ENCODE data around the gene OR56A3.
"Not testable (repeated sequence)": the region's sequence is repeated elsewhere in the genome, so short reads cannot be mapped to it uniquely, and the experiment has no call there.

OR56A3 gene

DNA sequence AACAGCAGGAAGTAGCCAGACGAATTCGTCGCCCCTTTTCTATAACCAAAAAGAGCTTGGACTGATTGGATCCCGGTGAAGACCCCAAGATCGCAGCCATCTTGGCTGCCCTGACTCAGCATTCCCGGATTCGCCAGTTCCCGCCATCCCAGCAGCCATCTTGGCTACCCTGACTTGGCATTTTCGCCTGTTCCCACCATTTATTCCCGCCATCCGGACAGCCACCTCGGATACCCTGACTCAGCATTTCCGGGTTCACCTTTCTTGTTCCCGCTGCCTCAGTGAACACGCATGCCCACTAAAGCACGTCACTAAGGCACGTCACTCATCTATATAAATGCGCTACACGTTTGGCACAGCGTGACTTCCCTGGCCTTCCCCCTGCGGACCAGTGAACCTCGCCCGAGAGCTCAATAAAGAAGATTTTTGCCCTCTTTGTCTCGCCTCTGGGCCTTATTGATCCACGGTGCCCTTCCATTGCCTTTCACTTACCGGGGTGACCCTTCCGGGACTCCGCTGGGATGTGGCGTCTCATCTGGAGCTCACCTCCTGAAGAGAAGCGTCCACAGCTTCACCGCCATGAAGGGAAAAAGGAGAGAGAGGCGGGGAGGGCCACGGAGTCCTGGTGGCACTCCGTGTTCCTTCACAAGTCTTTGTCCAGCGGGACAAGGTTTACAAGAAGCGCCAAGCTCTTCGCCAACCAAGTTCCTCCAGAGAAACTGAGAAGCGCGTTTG, 4.0 kb upstream of the OR56A3 start:
- Mint-ChIP-seq H3K27ac (no peak overlapping the region), H3K36me3 (ENCODE audit: low read depth) (no peaks in the 10 kb centered on the region), H3K4me3 (no peak overlapping the region), H3K4me1 (ENCODE audit: low read depth) (no peaks in the 10 kb centered on the region), H3K27me3 (ENCODE audit: low read depth) (no peaks in the 10 kb centered on the region), H3K9me3 (peaks cover 4% of the 10 kb centered on the region)
- DNase-seq (ENCODE audit: low spot score) = no peak

DNA sequence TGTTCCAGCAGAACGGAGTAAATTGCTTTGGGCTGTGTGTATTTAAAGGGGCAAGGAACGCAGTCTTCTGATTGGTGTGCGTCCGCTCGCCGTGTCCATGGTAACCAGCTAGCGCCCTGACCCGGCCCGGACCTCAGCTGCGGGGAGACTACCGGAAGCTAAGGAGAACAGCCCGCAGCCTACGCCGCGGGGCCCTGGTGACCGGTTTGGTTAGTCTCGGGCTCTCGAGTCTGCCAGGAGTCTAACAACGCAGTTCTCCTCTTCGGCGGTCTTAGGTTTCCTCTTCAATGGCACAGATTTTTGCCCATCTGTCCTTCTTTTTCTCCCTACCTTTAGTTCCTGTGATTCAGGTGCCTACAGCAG, 3.5 kb upstream of the OR56A3 start:
- Mint-ChIP-seq H3K9me3 (peaks cover 4% of the 10 kb centered on the region), H3K36me3 (ENCODE audit: low read depth) (no peaks in the 10 kb centered on the region), H3K4me3 (no peak overlapping the region), H3K4me1 (ENCODE audit: low read depth) (no peaks in the 10 kb centered on the region), H3K27ac (no peak overlapping the region), H3K27me3 (ENCODE audit: low read depth) (peaks cover under 1% of the 10 kb centered on the region)
- DNase-seq (ENCODE audit: low spot score) = no peak

DNA sequence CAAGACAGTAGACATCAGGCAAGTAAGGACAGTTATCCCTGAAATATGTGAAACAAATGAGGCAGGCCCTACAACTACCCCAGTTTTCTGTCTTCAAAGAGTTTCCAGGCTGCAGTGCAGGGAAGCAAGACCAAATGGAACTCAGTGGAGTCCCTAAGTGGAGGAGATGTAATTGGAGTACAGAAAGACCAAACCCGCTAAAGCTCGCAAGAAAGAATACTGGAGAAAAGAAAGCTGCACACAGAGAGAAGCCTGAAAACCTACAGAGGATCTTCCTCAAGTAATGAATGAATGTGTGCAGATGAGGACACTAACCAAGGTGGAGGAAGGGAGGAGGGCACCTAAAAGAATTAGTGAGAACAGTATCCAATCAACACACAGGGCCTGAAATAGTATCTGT, 1.3 kb upstream of the OR56A3 start:
- no peaks in the 10 kb centered on the region for H3K4me1 Mint-ChIP-seq (ENCODE audit: low read depth)
- no peaks in the 10 kb centered on the region for H3K36me3 Mint-ChIP-seq (ENCODE audit: low read depth)
- peaks cover 4% of the 10 kb centered on the region for H3K9me3 Mint-ChIP-seq
- H3K27ac Mint-ChIP-seq = no peak overlapping the region
- H3K27me3 Mint-ChIP-seq (ENCODE audit: low read depth) = peaks cover 3% of the 10 kb centered on the region
- H3K4me3 Mint-ChIP-seq = no peak overlapping the region
- DNase-seq (ENCODE audit: low spot score) = no peak

GRCh38 chr11:5955586-5955985, 13.5 kb downstream of the OR56A3 start:
- H3K36me3 Mint-ChIP-seq (ENCODE audit: low read depth) = no peaks in the 10 kb centered on the region
- no peaks in the 10 kb centered on the region for H3K27me3 Mint-ChIP-seq (ENCODE audit: low read depth)
- no peak overlapping the region for H3K27ac Mint-ChIP-seq
- no peak for DNase-seq (ENCODE audit: low spot score)
- H3K4me1 Mint-ChIP-seq (ENCODE audit: low read depth) = no peaks in the 10 kb centered on the region
- no peak overlapping the region for H3K4me3 Mint-ChIP-seq
- no peaks in the 10 kb centered on the region for H3K9me3 Mint-ChIP-seq

DNA sequence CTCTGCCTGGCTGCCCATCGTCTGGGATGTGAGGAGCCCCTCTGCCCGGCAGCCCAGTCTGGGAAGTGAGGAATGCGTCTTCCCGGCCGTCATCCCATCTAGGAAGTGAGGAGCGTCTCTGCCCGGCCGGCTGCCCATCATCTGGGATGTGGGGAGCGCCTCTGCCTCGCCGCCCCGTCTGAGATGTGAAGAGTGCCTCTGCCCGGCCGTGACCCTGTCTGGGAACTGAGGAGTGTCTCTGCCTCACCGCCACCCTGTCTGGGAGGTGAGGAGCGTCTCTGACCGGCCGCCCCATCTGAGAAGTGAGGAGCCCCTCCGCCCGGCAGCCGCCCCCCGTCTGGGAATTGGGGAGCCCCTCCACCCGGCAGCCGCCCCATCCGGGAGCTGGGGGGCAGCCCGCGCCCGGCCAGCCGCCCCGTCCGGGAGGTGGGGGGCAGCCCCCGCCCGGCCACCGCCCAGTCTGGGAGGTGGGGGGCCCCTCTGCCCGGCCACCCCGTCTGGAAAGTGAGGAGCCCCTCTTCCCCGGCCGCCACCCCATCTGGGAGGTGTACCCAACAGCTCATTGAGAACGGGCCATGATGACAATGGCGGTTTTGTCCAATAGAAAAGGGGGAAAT, 18.8 kb downstream of the OR56A3 start:
- not testable (repeated sequence) for H3K27me3 Mint-ChIP-seq (ENCODE audit: low read depth); H3K4me3 Mint-ChIP-seq; H3K4me1 Mint-ChIP-seq (ENCODE audit: low read depth); H3K27ac Mint-ChIP-seq; DNase-seq (ENCODE audit: low spot score); H3K36me3 Mint-ChIP-seq (ENCODE audit: low read depth)
- peaks cover 19% of the 10 kb centered on the region for H3K9me3 Mint-ChIP-seq

GRCh38 chr11:5966958-5967357, 24.9 kb downstream of the OR56A3 start:
- no peak for DNase-seq (ENCODE audit: low spot score)
- Mint-ChIP-seq H3K9me3 (peaks cover 16% of the 10 kb centered on the region), H3K4me1 (ENCODE audit: low read depth) (no peaks in the 10 kb centered on the region), H3K4me3 (no peak overlapping the region), H3K36me3 (ENCODE audit: low read depth) (no peaks in the 10 kb centered on the region), H3K27ac (no peak overlapping the region), H3K27me3 (ENCODE audit: low read depth) (no peaks in the 10 kb centered on the region)

- no peaks in the 10 kb centered on the region for H3K27me3 Mint-ChIP-seq (ENCODE audit: low read depth)
- H3K4me3 Mint-ChIP-seq = no peak overlapping the region
- H3K4me1 Mint-ChIP-seq (ENCODE audit: low read depth) = no peaks in the 10 kb centered on the region
- H3K27ac Mint-ChIP-seq = no peak overlapping the region
- no peak for DNase-seq (ENCODE audit: low spot score)
- peaks cover 11% of the 10 kb centered on the region for H3K9me3 Mint-ChIP-seq
- H3K36me3 Mint-ChIP-seq (ENCODE audit: low read depth) = no peaks in the 10 kb centered on the region
Observed at GRCh38 chr11:5967708-5968107, 25.7 kb downstream of the OR56A3 start.

GRCh38 chr11:5968394-5968793, 26.3 kb downstream of the OR56A3 start, which contains the start of gene OR56A5:
OR56A5 (minus strand) TSS chr11:5968494; CDS start chr11:5968494, 0 bp downstream.
- Mint-ChIP-seq H3K4me1 (ENCODE audit: low read depth) (no peaks in the 10 kb centered on the region), H3K27me3 (ENCODE audit: low read depth) (no peaks in the 10 kb centered on the region), H3K9me3 (peaks cover 5% of the 10 kb centered on the region), H3K36me3 (ENCODE audit: low read depth) (no peaks in the 10 kb centered on the region), H3K27ac (no peak within 1 kb of the TSS), H3K4me3 (no peak within 1 kb of the TSS)
- no peak for DNase-seq (ENCODE audit: low spot score)

GRCh38 chr11:5973530-5973929, 31.5 kb downstream of the OR56A3 start:
- Mint-ChIP-seq H3K4me3 (no peak overlapping the region), H3K27me3 (ENCODE audit: low read depth) (no peaks in the 10 kb centered on the region), H3K27ac (no peak overlapping the region), H3K4me1 (ENCODE audit: low read depth) (no peaks in the 10 kb centered on the region), H3K36me3 (ENCODE audit: low read depth) (no peaks in the 10 kb centered on the region), H3K9me3 (no peaks in the 10 kb centered on the region)
- no peak for DNase-seq (ENCODE audit: low spot score)

DNA sequence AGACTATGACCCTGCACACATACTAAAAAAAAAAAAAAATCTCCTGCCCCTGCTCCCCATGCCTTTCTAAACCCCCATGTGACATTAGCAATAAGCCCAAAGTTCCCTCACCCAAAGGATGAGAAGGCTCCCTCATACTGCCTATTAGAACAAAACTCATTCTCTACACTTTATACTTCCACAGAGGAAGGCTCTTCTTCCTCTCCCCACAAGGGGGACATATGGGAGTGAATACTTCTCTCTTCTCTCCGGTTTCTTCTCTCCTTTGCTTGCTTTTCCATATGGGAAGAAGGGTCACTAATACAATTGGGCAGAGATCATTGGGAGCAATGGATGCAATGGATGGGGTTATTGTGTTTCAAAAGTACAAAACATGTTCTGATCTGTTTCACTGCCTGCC, 41.4 kb downstream of the OR56A3 start:
- Mint-ChIP-seq H3K9me3 (peaks cover 5% of the 10 kb centered on the region), H3K36me3 (ENCODE audit: low read depth) (no peaks in the 10 kb centered on the region), H3K27me3 (ENCODE audit: low read depth) (peaks cover 2% of the 10 kb centered on the region), H3K27ac (no peak overlapping the region), H3K4me3 (no peak overlapping the region), H3K4me1 (ENCODE audit: low read depth) (no peaks in the 10 kb centered on the region)
- DNase-seq (ENCODE audit: low spot score) = no peak

- no peaks in the 10 kb centered on the region for H3K36me3 Mint-ChIP-seq (ENCODE audit: low read depth)
- H3K27ac Mint-ChIP-seq = no peak within 1 kb of the TSS
- DNase-seq (ENCODE audit: low spot score) = no peak
- no peaks in the 10 kb centered on the region for H3K9me3 Mint-ChIP-seq
- peaks cover 2% of the 10 kb centered on the region for H3K27me3 Mint-ChIP-seq (ENCODE audit: low read depth)
- H3K4me1 Mint-ChIP-seq (ENCODE audit: low read depth) = no peaks in the 10 kb centered on the region
- no peak within 1 kb of the TSS for H3K4me3 Mint-ChIP-seq
Observed at GRCh38 chr11:5986885-5987284, 44.8 kb downstream of the OR56A3 start, which contains the start of gene OR52L1. OR52L1 (minus strand) TSS chr11:5986985; CDS start chr11:5986930, 55 bp downstream.

GRCh38 chr11:5989203-5989602, 47.2 kb downstream of the OR56A3 start:
- no peaks in the 10 kb centered on the region for H3K9me3 Mint-ChIP-seq
- no peak overlapping the region for H3K4me3 Mint-ChIP-seq
- H3K27ac Mint-ChIP-seq = no peak overlapping the region
- H3K36me3 Mint-ChIP-seq (ENCODE audit: low read depth) = no peaks in the 10 kb centered on the region
- no peak for DNase-seq (ENCODE audit: low spot score)
- no peaks in the 10 kb centered on the region for H3K4me1 Mint-ChIP-seq (ENCODE audit: low read depth)
- peaks cover 2% of the 10 kb centered on the region for H3K27me3 Mint-ChIP-seq (ENCODE audit: low read depth)

- H3K4me3 Mint-ChIP-seq = no peak overlapping the region
- H3K36me3 Mint-ChIP-seq (ENCODE audit: low read depth) = no peaks in the 10 kb centered on the region
- peaks cover 2% of the 10 kb centered on the region for H3K27me3 Mint-ChIP-seq (ENCODE audit: low read depth)
- H3K9me3 Mint-ChIP-seq = no peaks in the 10 kb centered on the region
- H3K27ac Mint-ChIP-seq = no peak overlapping the region
- no peak for DNase-seq (ENCODE audit: low spot score)
- no peaks in the 10 kb centered on the region for H3K4me1 Mint-ChIP-seq (ENCODE audit: low read depth)
Observed at GRCh38 chr11:5992150-5992549, 50.1 kb downstream of the OR56A3 start.

DNA sequence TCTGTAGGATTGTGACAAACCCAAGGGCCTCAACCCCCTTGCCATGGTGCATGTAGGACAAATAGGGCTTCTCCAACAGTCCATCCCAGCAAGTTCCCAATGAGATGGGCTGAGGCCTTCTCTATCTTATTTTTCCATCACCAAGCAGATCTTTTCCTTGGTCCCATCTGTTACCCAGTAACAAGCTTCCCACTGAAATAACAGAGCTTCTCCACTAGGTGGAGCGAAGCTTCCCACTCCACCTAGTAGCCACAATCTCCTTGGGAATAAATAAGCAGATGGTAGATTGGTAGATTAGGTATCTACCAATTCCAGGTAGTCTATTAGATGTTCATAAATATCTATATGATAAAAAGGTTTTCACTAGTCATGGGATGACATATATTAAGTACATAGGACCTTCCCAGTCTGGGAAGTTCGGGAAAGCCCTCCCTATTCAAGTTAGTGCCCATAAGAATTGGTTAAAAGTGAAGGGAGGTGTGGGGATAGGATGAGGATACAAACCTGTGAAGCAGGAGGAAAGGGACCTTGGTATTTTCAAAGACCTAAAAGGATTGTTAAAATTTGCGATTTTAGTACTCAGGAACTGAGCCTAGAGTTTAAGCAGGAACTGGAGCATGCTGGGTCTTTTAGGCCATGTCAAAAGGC, 50.7 kb downstream of the OR56A3 start:
- Mint-ChIP-seq H3K36me3 (ENCODE audit: low read depth) (no peaks in the 10 kb centered on the region), H3K4me1 (ENCODE audit: low read depth) (no peaks in the 10 kb centered on the region), H3K27me3 (ENCODE audit: low read depth) (peaks cover under 1% of the 10 kb centered on the region), H3K4me3 (no peak overlapping the region), H3K9me3 (no peaks in the 10 kb centered on the region), H3K27ac (no peak overlapping the region)
- no peak for DNase-seq (ENCODE audit: low spot score)
